ENCODE measurements around the gene CIP2A.

Gene CIP2A

GRCh38 chr3:108555966-108556581, 33.2 kb downstream of the CIP2A start:
- DNase-seq = no peak

DNA sequence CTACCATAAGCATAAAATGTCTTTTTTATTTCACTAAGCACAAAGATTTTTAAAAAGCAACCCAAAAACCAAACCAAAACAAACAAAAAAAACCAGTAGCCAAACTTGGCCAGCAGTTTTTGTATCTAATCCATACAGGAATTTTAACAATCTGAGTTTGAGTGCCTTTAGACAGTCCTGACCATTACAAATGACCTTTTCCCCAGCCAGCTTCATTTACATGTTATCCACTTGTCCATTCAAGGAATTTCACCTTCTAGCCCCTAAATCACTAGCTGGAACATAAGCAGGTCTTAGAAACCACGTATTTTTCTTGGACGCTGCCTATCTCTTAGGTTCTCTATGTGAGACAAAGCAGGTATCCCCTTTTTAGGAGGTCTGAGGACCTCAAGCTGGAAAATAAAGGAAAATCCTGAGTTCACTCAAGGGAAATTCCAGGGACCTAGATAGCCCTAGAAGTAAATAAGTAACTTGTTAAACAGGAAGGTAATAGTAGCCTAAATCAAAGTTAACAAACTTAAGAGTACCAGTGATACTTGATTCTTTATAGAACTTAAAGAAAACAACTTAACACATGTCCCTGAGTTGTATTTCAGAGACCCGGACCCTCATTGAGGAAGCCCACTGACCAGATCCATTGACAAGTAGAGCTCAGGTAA, 34.2 kb downstream of the CIP2A start:
- DNase-seq = no peak

DNA sequence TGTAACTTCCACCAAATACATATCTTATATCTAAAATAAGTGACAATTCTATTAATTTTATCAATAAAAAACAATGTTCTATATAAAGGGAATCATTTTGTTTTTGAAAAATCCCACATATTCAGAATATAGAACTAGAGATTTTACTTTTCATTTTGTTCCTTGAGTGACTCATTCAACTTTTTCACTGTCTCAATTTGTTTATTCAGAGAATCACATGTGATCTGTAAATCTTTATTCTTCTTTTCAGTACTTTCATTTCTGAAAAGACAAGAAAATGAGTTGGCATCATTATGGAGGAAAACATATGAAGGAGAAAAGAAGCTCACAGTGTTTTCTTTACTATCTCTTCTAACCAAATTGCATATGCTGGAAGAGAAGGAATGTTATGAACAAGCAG, 35.0 kb downstream of the CIP2A start:
- DNase-seq = no peak

GRCh38 chr3:108552267-108553159, 36.7 kb downstream of the CIP2A start:
- peak in 1 of 2 donors; percentile 39 for DNase-seq

GRCh38 chr3:108548886-108549285, 40.4 kb downstream of the CIP2A start:
- no peak for DNase-seq

DNA sequence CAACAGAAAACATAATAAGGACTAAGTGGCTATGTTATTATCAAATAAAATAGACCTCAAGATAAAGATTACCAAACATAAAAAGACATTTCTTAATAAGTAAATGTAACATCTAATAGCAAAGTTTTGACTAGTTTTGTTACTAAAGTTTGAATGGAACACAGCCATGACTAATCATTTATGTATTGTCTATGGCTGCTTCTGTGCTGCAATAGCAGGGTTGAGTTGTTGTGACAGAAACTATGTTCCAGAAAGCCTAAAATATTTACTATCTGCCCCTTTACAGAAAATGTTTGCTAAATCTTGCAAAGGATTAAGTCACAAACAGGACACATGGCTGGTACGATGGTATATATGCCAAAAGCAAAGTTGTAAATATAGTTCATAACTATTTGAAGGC, 40.9 kb downstream of the CIP2A start:
- DNase-seq = no peak

GRCh38 chr3:108546692-108547091, 42.5 kb downstream of the CIP2A start:
- DNase-seq = no peak

- no peak for DNase-seq
Observed at GRCh38 chr3:108546247-108546646, 43.0 kb downstream of the CIP2A start.

- no peak for DNase-seq
Observed at GRCh38 chr3:108538083-108538482, 51.2 kb downstream of the CIP2A start.

DNA sequence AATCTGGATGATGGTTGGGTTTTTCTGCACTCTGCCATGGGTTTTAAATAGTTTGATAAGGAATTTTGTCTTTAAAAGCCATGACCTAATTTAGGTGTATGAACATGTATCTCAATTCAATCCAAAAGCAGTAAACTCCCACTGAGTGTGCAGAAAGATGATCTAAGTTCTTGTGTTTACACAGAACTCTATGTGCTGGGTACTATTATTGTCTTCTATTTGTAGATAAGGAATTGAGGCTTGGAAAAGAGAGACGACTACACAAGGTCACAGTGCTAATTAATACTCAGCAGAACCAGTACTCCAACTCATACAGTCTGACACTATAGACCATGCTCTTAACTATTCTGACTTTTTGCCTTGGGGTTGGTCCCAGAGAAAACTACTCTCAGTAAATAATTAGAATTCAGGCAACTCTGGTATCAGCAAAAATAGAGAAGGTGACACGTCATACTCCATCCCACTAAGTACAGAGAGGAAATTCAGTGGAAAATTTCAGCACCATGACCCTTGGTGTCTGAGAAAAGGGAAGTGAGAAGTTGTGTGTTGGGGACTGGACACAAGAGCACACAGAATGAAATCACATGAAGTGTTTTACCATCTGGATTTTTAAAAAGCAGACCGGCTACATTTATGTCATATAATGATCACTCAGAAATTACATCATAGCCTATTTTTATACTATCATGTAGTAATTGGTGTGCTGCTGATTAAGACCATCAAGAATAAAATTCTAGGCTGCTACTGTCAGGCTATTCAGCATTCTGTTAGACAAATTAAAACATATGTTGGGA, 60.6 kb downstream of the CIP2A start:
- peak in 1 of 2 donors; percentile 25 for DNase-seq

DNA sequence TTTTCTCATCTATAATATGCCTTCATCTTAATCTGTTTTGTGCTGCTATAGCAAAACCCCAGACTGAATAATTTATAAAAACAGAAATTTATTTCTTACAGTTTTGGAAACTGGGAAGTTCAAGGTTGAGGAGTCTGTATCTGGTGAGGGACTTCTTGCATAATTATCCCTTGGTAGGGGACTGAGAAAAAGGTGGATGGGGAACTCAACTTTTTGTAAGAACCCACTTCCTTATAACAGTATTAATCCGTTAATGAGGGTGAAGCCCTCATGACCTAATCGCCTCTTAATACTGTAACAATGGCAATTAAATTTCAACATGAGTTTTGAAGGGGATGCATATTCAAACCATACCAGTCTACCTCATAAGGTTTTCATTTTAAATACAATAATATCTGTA, 61.4 kb downstream of the CIP2A start:
- DNase-seq = no peak

DNA sequence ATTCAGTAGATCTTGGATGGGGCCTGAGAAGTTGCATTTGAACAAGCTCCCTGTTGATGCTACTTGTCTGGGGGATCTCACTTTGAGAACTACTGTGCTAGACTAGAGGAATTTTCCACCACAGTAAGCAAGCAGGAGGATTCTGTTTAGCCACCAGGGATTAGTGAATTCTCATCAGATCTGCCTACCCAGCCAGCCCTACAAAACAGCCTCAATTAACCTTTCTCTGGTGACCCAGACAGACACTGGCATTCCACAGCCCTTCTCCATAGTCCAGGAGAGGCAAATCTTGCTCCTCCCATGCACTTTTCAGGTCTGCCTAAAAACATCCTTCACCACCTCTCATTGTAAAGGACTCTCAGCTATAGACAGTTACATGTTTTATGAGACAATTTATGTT, 62.1 kb downstream of the CIP2A start:
- DNase-seq = no peak

DNA sequence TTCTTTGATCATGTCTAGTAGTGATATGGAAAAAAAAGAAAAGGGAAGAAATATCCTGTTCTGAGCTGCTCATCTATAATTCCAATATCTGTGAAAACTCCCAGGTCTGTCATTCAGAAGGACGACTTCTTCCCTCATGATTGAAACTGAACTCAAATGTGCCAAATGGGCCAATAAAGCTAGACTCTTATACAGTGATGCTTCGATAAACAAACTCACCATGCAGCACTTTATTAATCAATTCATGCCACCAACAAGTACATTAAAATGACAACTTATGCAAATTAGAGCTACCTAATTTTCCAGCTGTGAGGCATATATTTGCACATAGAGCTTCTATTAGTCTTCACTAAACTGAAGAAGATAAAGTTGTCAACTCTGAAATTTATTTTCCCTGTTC, 63.3 kb downstream of the CIP2A start:
- DNase-seq = no peak

DNA sequence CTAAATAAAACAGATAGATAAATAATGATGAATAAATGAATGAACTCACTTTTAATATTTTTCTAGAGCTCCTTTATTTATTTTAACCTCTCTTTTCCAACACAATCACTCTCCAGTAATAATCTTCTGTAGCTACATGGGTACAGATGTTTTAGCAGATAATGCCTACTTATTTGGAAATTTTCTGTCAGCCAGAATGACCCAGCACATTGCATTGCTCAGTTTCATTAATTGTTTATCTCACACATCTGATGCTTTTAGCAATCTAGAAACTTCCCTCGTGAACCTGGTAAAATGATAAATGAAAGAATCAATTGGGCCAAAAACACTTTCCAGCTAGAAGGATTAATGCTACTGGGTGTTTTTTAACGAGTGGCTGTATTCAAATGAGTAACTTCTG, 64.0 kb downstream of the CIP2A start:
- no peak for DNase-seq

DNA sequence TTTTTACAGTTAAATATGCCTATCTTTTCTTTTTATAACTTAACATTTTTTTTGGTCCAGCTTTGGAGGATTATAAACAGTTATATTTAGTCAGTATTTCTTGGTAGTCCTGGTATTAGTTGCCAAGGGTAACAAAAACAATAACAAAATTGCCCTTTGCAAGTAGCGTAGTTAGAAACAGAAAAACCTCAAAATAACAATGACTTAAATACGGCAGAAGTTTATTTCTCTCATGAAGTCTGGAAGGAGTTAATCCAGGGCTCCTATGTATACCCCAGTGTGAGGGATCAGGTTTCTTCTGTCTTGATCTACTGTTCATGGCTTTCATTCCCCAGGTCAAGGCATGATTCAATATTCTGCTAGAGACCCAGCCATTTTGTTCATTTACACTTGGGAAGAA, 64.7 kb downstream of the CIP2A start:
- no peak for DNase-seq

DNA sequence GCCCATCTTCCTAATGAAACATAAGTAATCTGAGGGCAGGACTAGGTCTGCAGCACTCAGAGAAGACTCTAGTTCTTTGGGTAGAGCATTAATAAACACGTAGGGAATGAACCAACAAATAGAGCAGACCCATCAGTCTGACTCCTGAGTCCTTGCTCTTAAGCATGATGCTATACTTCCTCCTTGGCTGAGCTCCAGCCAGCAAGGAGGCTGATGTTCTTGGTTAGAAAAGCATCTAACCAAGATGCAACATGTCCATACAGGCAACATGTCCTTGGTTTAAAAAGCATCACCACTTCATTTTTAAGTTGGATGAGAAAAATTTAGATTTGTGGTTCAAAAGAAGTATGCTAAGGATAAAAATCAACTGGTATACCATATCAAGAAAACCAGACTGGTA, 70.3 kb downstream of the CIP2A start:
- DNase-seq = no peak

DNA sequence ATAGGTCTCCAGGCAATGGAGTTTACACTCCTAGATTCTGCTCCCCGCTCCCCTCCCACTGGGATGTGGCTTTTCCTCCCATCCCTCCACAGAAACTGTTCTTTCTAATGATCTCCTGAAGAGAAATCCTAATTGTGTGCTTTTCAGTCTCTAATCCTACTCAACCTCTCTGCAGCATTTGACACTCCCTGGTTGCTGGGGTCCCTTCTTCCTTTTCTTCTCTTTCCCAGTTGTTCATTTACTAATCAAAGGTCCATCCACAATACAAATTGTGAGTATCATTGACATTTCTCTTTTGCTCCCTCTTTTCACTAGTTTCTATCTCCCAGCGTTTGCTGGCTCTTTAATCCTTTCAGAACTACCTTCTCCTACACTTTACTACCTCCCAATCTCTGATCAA, 72.4 kb downstream of the CIP2A start:
- no peak for DNase-seq

- no peak for DNase-seq
Observed at GRCh38 chr3:108513961-108514360, 75.3 kb downstream of the CIP2A start.

DNA sequence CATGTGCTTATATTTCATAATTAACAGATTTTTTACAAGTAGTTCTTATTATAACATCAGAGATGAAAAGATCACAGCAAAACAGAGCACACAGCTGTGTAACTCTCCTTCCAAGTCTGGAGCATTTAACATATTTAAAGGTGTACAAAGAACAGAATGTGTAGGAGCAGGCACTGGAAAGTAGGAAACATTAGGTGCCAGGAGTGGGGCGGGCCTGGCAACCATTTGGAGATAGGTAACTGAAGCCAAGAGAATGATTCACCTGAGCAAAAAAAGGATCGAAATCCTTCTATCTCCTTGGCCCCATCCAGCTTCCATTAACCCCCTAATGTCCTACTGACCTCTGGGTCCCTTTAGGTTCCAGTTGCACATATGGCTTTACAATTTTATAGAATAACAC, 76.6 kb downstream of the CIP2A start:
- no peak for DNase-seq

- no peak for DNase-seq
Observed at GRCh38 chr3:108511490-108511889, 77.7 kb downstream of the CIP2A start.

GRCh38 chr3:108511055-108511454, 78.2 kb downstream of the CIP2A start:
- no peak for DNase-seq

DNA sequence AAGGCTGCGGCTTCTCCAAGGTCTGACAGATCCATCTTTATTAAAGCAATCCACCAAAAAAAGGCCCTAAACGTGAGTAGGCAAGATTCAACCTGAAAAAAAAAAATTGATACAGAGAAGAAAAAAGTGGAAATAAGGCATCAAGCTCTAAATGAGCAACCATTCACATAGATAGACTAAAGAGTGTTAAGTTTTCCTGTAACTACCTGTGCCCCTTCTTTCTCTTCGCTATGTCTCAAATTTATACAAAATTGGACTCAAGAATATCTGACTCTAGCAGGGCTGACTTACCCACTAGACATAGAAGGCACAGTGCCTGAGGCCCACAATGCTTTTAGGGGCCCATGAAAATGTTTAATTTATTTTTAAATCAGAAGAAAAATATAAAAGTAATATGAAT, 78.7 kb downstream of the CIP2A start, which contains the start of gene MYH15:
Gene MYH15, minus strand, starts transcription at position 101 of the 400 bp plus-strand sequence. Its CDS starts 66 bp downstream, at position 35.
- no peak for DNase-seq

DNA sequence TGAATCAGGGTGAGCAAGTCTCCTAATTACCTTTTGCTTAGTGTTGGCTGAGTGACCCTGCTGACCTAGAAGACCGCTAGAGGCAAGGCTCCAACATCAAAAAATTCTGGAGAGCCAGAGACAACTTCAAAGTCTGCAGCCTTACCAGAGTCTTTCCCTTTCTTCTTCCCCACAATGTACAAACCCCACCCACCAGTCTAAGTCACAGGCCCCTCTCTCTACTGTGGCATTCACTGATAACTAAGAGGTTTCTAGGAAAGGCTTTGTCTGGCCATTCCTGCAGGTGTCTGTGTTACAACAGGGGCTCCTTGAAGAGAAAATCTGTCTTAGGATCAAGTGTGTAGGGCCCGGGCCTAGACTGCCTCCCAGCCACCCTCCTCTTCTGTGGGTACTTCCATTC, 79.4 kb downstream of the CIP2A start:
- no peak for DNase-seq

Measured in bone marrow (tissue), 2 donors.